HG02678 (cell line): ENCODE results near the gene POLN.

Experiments
- ATAC-seq: cut with Tn5 transposase; IDR thresholded peaks from one replicate; pipeline ENCODE4 v1.9.1; 2021; ENCODE audit warnings: mild to moderate bottlenecking, moderate library complexity; ENCODE audit not compliant: unreplicated experiment

POLN gene

GRCh38 chr4:2241410-2242353 lies at the start of gene POLN, which contains the start of gene HAUS3:
TSS of gene POLN (minus strand) at chr4:2242121. CDS start at chr4:2229231, 12,890 bp downstream.
TSS of gene HAUS3 (minus strand) at chr4:2242121. CDS start at chr4:2240946, 1,175 bp downstream.
- peak; percentile 93 for ATAC-seq

- ATAC-seq = no peak
Measured at GRCh38 chr4:2290974-2291704, 49.2 kb upstream of the POLN start.

- no peak for ATAC-seq
Measured at GRCh38 chr4:2290488-2290887, 48.6 kb upstream of the POLN start.

- no peak for ATAC-seq
Measured at GRCh38 chr4:2289955-2290333, 48.0 kb upstream of the POLN start.

GRCh38 chr4:2289311-2289954 lies 47.5 kb upstream of the POLN start:
- no peak for ATAC-seq

DNA sequence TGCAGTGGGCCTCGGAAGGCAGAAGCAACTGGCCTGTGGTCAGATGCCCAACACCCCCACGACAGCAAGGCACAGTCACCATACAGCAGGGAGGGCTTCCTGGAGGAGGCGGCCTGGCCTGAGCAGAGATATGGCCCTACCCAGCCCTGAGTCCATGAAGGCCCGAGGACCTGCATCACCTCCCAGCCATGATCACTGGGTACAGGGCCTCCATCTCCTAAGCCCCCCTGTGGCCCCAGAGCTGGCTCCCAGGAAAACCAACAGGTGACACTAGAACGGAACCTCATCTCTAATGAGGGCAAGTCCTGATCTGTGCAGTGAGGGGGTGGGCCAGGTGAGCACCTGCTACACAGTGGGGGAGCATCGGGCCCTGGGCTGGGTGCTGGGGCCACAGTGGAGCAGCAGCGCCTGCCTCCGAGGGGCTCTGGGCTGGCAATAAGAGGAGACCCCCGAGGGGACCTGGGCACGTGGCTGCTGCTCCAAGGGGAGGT lies 46.2 kb upstream of the POLN start:
- ATAC-seq = no peak

GRCh38 chr4:2287594-2287915 lies 45.6 kb upstream of the POLN start:
- no peak for ATAC-seq

DNA sequence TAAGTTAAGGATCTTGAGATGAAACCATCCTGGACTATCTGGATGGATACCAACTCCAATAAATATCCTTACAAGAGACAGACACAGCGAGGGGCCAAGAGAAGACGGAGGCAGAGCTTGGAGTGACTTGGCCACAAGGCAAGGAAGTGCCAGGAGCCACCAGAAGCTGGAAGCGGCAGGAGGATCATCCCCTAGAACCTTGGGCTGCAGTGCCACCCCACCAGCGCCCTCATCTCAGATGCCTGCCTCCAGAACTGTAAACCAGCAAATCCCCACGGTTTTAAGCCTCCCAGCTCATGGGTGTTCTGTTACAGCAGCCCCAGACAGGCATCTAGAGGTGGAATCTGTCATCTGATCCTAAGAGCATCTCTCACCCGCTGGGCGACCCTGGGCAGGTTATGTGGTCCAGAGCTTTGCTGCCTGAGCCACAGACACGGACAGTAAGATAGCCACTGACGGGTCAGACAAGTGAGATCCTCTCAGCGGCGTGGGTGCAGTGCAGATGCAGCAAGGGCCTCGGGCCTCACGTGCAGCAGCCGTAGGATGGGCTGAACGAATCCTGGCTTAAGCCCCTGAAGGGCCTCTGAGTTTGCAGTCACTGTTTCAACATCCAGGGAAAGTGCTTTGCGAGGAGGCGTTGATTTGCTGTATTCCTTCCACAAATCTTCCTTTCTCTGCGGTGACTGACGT lies 45.1 kb upstream of the POLN start:
- ATAC-seq = no peak

GRCh38 chr4:2285613-2286381 lies 43.9 kb upstream of the POLN start:
- ATAC-seq = no peak

GRCh38 chr4:2284934-2285612 lies 43.2 kb upstream of the POLN start:
- no peak for ATAC-seq

- no peak for ATAC-seq
Measured at GRCh38 chr4:2284161-2284933, 42.4 kb upstream of the POLN start.

DNA sequence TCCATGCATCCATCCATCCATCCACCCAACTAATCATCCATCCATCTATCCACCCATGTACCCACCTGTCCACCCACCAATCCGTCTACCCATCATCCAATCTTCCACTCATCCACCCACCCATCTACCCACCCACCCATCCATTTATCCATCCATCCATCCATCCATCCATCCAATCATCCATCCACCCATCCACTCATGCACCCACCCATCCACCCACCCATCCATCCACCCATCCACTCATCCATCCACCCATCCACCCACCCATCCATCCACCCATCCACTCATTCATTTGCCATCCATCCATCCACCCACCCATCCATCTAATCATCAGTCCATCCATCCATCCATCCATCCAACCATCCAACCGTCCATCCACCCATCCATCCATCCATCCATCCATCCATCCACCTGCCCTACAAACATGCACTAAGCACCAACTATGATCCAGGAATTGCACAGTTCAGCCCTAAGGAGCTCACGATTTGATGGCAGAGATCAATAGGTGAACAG lies 41.3 kb upstream of the POLN start:
- no peak for ATAC-seq

GRCh38 chr4:2281575-2282343 lies 39.8 kb upstream of the POLN start:
- ATAC-seq = peak; percentile 75

GRCh38 chr4:2280531-2281300 lies 38.8 kb upstream of the POLN start:
- no peak for ATAC-seq

GRCh38 chr4:2277956-2278355 lies 36.0 kb upstream of the POLN start:
- ATAC-seq = no peak

GRCh38 chr4:2276581-2277325 lies 34.8 kb upstream of the POLN start:
- no peak for ATAC-seq
